ENCODE results near the gene ADAMTS8. TPM values are rescaled to one million over a fixed set of nuclear protein-coding genes. Genes with fewer than 3 reads are reported as not detected.

The ADAMTS8 gene, protein sequence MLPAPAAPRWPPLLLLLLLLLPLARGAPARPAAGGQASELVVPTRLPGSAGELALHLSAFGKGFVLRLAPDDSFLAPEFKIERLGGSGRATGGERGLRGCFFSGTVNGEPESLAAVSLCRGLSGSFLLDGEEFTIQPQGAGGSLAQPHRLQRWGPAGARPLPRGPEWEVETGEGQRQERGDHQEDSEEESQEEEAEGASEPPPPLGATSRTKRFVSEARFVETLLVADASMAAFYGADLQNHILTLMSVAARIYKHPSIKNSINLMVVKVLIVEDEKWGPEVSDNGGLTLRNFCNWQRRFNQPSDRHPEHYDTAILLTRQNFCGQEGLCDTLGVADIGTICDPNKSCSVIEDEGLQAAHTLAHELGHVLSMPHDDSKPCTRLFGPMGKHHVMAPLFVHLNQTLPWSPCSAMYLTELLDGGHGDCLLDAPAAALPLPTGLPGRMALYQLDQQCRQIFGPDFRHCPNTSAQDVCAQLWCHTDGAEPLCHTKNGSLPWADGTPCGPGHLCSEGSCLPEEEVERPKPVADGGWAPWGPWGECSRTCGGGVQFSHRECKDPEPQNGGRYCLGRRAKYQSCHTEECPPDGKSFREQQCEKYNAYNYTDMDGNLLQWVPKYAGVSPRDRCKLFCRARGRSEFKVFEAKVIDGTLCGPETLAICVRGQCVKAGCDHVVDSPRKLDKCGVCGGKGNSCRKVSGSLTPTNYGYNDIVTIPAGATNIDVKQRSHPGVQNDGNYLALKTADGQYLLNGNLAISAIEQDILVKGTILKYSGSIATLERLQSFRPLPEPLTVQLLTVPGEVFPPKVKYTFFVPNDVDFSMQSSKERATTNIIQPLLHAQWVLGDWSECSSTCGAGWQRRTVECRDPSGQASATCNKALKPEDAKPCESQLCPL
- total RNA-seq: not detected

DNA sequence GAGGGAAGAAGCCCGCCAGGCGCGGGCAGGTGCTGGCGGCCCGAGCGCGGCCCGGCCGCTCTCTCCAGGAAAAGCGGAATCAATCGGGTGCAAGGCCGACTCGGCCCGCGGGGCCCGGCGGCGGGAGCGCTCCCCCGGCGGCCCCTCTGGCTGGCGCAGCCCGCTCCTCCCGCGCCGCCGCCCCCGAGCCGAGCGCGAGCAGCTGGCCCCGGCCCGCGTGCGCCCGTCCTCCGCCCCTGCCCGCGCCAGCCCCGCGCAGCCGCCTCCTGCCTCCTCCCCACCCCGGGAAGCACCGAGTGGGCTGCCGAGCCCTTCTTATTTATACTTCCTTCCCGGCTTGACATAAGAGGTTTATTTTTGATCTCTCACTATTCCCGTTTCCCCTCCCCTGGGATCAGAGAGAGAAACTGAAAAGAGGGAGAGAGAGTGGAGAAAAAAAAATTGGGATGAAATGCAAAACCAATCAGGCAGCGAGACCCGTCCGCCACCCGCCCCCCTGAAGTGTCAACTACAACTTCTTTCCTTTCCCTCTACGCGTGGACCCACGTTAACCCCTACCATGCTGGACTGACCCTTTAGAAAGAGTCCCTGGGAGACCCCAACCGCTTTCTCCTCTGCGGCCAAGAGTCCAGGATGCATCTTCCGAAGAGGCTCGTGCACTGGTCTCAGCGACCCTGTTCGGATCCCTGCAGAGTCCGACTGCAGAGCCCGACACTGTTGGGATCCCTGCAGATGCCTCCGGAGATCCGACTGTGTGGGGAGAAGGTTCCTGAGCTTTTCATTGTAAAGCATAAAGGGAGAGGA, at the start of gene ADAMTS8:
ADAMTS8 (minus strand) TSS at position 294 of the 804 bp plus-strand sequence. CDS start 323 bp downstream, outside the sequence.
- H3K4me1 Mint-ChIP-seq (ENCODE audit: low read depth): peaks cover 6% of the 10 kb centered on the region

GRCh38 chr11:130477586-130478203, 49.3 kb upstream of the ADAMTS8 start:
- Mint-ChIP-seq H3K9me3 (no peaks in the 10 kb centered on the region), H3K4me1 (ENCODE audit: low read depth) (no peaks in the 10 kb centered on the region), H3K4me3 (no peak overlapping the region), H3K27me3 (ENCODE audit: low read depth) (no peaks in the 10 kb centered on the region), H3K27ac (no peak overlapping the region), H3K36me3 (ENCODE audit: low read depth) (no peaks in the 10 kb centered on the region)
- CTCF ChIA-PET: no interaction called here
- intact Hi-C loops (cut with micrococcal nuclease): no loop called here
- no peak for DNase-seq

More for the DNA sequence above, at the start of gene ADAMTS8:
- no peak for DNase-seq
- Mint-ChIP-seq H3K27ac (no peak within 1 kb of the TSS), H3K27me3 (ENCODE audit: low read depth) (peaks cover 45% of the 10 kb centered on the region), H3K36me3 (ENCODE audit: low read depth) (no peaks in the 10 kb centered on the region), H3K4me3 (peak within 1 kb of the TSS; percentile 42), H3K9me3 (no peaks in the 10 kb centered on the region)
- intact Hi-C loops (cut with micrococcal nuclease): no loop called here
- CTCF ChIA-PET: interaction anchor here (0.5 to 7.3 kb wide), 2 partner anchors 234 to 432 kb away, joined by 3 to 216 read pairs; no protein-coding TSS in a partner anchor

DNA sequence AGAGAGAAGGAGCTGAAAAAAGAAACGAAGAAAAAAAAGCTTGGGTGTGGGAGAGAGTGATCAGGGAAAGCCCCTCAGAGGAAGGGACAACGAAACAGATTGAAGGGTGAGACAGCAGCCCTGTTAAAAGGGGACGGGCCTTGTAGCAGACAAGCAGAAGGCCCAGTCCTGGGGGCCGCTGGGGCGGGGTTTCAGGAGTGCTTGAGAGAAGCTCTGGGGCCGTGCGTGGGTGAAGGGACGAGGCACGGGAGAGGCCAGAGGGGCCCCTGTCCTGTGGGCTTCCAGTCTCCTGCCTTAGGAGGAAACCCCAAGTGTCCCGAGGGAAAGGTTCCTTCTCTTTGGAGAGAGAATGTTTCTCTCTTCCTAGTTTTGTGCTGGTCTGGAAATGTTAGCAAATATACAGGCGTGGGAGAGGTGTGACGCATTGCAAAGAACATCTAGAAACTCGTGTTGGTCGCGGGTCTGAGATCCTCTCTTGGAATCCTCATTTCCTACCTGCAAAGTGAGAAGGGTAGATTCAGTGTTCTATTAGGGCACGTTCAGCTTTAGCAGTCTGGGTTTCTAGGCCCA, 48.6 kb upstream of the ADAMTS8 start:
- Mint-ChIP-seq H3K36me3 (ENCODE audit: low read depth) (no peaks in the 10 kb centered on the region), H3K27ac (no peak overlapping the region), H3K9me3 (no peaks in the 10 kb centered on the region), H3K4me3 (no peak overlapping the region), H3K27me3 (ENCODE audit: low read depth) (no peaks in the 10 kb centered on the region), H3K4me1 (ENCODE audit: low read depth) (no peaks in the 10 kb centered on the region)
- no peak for DNase-seq
- CTCF ChIA-PET: no interaction called here
- intact Hi-C loops (cut with micrococcal nuclease): no loop called here

DNA sequence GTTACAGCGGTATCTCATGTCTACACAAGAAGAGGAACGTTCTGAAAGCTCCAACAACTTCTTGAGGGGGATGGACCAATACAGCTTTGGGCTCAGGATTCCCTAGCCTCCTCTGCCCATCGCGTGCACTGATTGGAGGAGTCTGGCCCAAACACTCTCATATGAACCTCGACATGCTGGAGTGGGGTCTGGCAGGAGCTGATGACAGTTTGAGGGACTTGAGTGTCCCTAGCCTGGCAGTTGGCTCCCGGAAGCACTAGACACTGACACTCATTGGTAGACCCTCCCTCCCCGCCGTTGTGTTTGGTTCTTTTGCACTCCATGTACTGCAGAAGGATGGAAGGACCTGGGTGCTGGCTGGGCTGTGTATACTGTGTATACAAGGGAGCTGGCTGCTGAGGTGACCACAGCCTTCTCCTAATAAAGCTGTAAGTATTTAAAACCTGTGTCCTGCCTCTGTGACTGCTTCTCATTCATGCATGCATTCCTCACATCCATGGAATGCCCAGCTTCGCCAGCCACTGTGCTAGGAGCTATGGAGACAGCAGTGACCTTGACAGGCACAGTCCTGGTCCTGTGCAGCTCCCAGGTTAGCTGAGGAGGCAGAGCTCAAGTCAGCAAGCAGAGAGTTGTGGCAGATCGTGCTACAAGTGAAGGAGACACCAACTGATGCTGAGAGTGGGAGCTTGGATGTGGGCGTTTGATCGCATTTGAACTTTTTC, 48.0 kb upstream of the ADAMTS8 start:
- intact Hi-C loops (cut with micrococcal nuclease): no loop called here
- Mint-ChIP-seq H3K4me1 (ENCODE audit: low read depth) (no peaks in the 10 kb centered on the region), H3K4me3 (no peak overlapping the region), H3K27ac (no peak overlapping the region), H3K9me3 (no peaks in the 10 kb centered on the region), H3K36me3 (ENCODE audit: low read depth) (no peaks in the 10 kb centered on the region), H3K27me3 (ENCODE audit: low read depth) (no peaks in the 10 kb centered on the region)
- CTCF ChIA-PET: no interaction called here
- DNase-seq: no peak

- DNase-seq: no peak
- no peaks in the 10 kb centered on the region for H3K36me3 Mint-ChIP-seq (ENCODE audit: low read depth)
- intact Hi-C loops (cut with micrococcal nuclease): no loop called here
- H3K27ac Mint-ChIP-seq: no peak overlapping the region
- no peaks in the 10 kb centered on the region for H3K27me3 Mint-ChIP-seq (ENCODE audit: low read depth)
- H3K4me1 Mint-ChIP-seq (ENCODE audit: low read depth): no peaks in the 10 kb centered on the region
- CTCF ChIA-PET: no interaction called here
- H3K9me3 Mint-ChIP-seq: no peaks in the 10 kb centered on the region
- no peak overlapping the region for H3K4me3 Mint-ChIP-seq
Observed at GRCh38 chr11:130475426-130476053, 47.1 kb upstream of the ADAMTS8 start.

DNA sequence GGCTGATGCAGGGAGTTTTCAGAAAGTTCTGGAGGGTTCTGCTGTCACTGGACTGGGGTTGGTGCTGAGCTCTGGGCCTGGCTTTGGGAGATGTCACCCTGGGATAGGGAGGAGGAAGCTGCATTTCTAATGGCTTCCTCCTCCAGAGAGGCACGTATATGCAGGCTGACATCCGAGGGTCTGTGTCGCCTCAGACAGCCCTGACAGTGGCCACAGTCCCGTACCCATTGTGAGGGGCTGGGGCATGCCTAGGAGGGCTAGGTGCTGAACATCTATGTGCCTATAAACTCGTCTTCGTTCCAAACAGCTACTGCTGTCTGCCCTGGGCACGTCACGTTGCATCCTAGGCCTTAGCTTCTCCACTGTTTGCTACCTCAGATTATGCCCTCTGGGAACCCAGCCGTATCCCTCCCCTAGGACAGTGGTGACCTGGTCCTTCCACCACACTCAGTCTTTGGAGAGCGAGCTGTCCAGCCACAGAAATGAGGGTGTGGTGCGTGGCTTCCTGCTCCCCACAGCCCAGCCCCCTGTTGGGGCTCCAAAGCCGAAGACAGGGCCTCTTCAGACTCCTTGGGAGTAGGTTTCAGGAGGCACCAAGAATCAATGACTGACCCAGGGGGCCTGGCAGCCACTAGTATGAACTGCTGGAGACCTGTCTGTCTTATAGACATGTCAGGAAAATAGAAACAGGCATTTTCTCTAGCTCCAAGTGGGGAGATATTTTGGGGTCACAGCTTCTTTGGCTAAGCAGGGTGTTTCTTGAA, 46.4 kb upstream of the ADAMTS8 start:
- CTCF ChIA-PET: no interaction called here
- Mint-ChIP-seq H3K9me3 (no peaks in the 10 kb centered on the region), H3K4me1 (ENCODE audit: low read depth) (no peaks in the 10 kb centered on the region), H3K27me3 (ENCODE audit: low read depth) (no peaks in the 10 kb centered on the region), H3K4me3 (no peak overlapping the region), H3K27ac (no peak overlapping the region), H3K36me3 (ENCODE audit: low read depth) (no peaks in the 10 kb centered on the region)
- intact Hi-C loops (cut with micrococcal nuclease): no loop called here
- DNase-seq: no peak

- Mint-ChIP-seq H3K27me3 (ENCODE audit: low read depth) (no peaks in the 10 kb centered on the region), H3K27ac (no peak overlapping the region), H3K4me3 (no peak overlapping the region), H3K9me3 (no peaks in the 10 kb centered on the region), H3K4me1 (ENCODE audit: low read depth) (no peaks in the 10 kb centered on the region), H3K36me3 (ENCODE audit: low read depth) (no peaks in the 10 kb centered on the region)
- intact Hi-C loops (cut with micrococcal nuclease): no loop called here
- no peak for DNase-seq
- CTCF ChIA-PET: no interaction called here
Observed at GRCh38 chr11:130473795-130474377, 45.5 kb upstream of the ADAMTS8 start.

DNA sequence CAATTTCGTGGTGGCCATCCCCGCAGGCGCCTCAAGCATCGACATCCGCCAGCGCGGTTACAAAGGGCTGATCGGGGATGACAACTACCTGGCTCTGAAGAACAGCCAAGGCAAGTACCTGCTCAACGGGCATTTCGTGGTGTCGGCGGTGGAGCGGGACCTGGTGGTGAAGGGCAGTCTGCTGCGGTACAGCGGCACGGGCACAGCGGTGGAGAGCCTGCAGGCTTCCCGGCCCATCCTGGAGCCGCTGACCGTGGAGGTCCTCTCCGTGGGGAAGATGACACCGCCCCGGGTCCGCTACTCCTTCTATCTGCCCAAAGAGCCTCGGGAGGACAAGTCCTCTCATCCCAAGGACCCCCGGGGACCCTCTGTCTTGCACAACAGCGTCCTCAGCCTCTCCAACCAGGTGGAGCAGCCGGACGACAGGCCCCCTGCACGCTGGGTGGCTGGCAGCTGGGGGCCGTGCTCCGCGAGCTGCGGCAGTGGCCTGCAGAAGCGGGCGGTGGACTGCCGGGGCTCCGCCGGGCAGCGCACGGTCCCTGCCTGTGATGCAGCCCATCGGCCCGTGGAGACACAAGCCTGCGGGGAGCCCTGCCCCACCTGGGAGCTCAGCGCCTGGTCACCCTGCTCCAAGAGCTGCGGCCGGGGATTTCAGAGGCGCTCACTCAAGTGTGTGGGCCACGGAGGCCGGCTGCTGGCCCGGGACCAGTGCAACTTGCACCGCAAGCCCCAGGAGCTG, 44.8 kb upstream of the ADAMTS8 start:
- H3K27me3 Mint-ChIP-seq (ENCODE audit: low read depth): no peaks in the 10 kb centered on the region
- CTCF ChIA-PET: no interaction called here

GRCh38 chr11:130472434-130472961, 44.1 kb upstream of the ADAMTS8 start:
- Mint-ChIP-seq H3K9me3 (no peaks in the 10 kb centered on the region), H3K36me3 (ENCODE audit: low read depth) (no peaks in the 10 kb centered on the region), H3K4me1 (ENCODE audit: low read depth) (no peaks in the 10 kb centered on the region), H3K27ac (no peak overlapping the region), H3K4me3 (no peak overlapping the region), H3K27me3 (ENCODE audit: low read depth) (no peaks in the 10 kb centered on the region)
- CTCF ChIA-PET: no interaction called here
- DNase-seq: no peak
- intact Hi-C loops (cut with micrococcal nuclease): no loop called here

More for the DNA sequence above, 44.8 kb upstream of the ADAMTS8 start:
- Mint-ChIP-seq H3K9me3 (no peaks in the 10 kb centered on the region), H3K36me3 (ENCODE audit: low read depth) (no peaks in the 10 kb centered on the region), H3K27ac (no peak overlapping the region), H3K4me3 (no peak overlapping the region), H3K4me1 (ENCODE audit: low read depth) (no peaks in the 10 kb centered on the region)
- no peak for DNase-seq
- intact Hi-C loops (cut with micrococcal nuclease): no loop called here
